Epidermal melanocyte (primary cell): ENCODE measurements around the gene PIEZO2.
"Not testable (repeated sequence)": the region's sequence is repeated elsewhere in the genome, so short reads cannot be mapped to it uniquely, and the experiment has no call there.

Experiments used
- DNase-seq: peaks from one replicate; pipeline ENCODE4 v3.0.0; 2011; ENCODE audit warnings: low spot score; ENCODE audit not compliant: insufficient read length

Gene PIEZO2

GRCh38 chr18:10979411-10979810 lies 170.0 kb downstream of the PIEZO2 start:
- DNase-seq = no peak

GRCh38 chr18:10977042-10977441 lies 172.3 kb downstream of the PIEZO2 start:
- no peak for DNase-seq

GRCh38 chr18:10973567-10974203 lies 175.7 kb downstream of the PIEZO2 start:
- no peak for DNase-seq

GRCh38 chr18:10971717-10972116 lies 177.7 kb downstream of the PIEZO2 start:
- DNase-seq = no peak

- no peak for DNase-seq
Measured at GRCh38 chr18:10965119-10965518, 184.2 kb downstream of the PIEZO2 start.

GRCh38 chr18:10953672-10954071 lies 195.7 kb downstream of the PIEZO2 start:
- no peak for DNase-seq

GRCh38 chr18:10951631-10952544 lies 197.5 kb downstream of the PIEZO2 start:
- no peak for DNase-seq

- no peak for DNase-seq
Measured at GRCh38 chr18:10950876-10951630, 198.3 kb downstream of the PIEZO2 start.

GRCh38 chr18:10950080-10950875 lies 199.1 kb downstream of the PIEZO2 start:
- DNase-seq = no peak

GRCh38 chr18:10949655-10950054 lies 199.7 kb downstream of the PIEZO2 start:
- DNase-seq = no peak

GRCh38 chr18:10948421-10948820 lies 200.9 kb downstream of the PIEZO2 start:
- no peak for DNase-seq

GRCh38 chr18:10946058-10946457 lies 203.3 kb downstream of the PIEZO2 start:
- DNase-seq = no peak

- no peak for DNase-seq
Measured at GRCh38 chr18:10942998-10943397, 206.4 kb downstream of the PIEZO2 start.

- DNase-seq = no peak
Measured at GRCh38 chr18:10939822-10940221, 209.5 kb downstream of the PIEZO2 start.

- no peak for DNase-seq
Measured at GRCh38 chr18:10937743-10938640, 211.4 kb downstream of the PIEZO2 start.

GRCh38 chr18:10936176-10937053 lies 213.0 kb downstream of the PIEZO2 start:
- DNase-seq = no peak

- DNase-seq = no peak
Measured at GRCh38 chr18:10935588-10935987, 213.8 kb downstream of the PIEZO2 start.

- not testable (repeated sequence) for DNase-seq
Measured at GRCh38 chr18:10933648-10934047, 215.7 kb downstream of the PIEZO2 start.

- DNase-seq = no peak
Measured at GRCh38 chr18:10930076-10930475, 219.3 kb downstream of the PIEZO2 start.
